GM06990 (cell line): Measurements from ENCODE around the gene TNS3.

Experiments used
- DNase-seq: peaks from one replicate; pipeline ENCODE4 v3.0.0-alpha.2; 2011; ENCODE audit not compliant: insufficient read length; ENCODE audit errors: extremely low read depth
- H3K27me3 ChIP-seq: replicated peaks from 2 replicates; pipeline ENCODE4 v1.6.0; 2011; ENCODE audit warnings: low read length; ENCODE audit not compliant: control insufficient read depth, insufficient read depth
- H3K36me3 ChIP-seq: 2 replicates; pipeline ENCODE4 v1.5.1; 2011; ENCODE audit warnings: low read length; ENCODE audit not compliant: control insufficient read depth, insufficient read depth
- H3K4me3 ChIP-seq: replicated peaks from 2 replicates; pipeline ENCODE4 v1.5.1; 2011; ENCODE audit warnings: low read depth, mild to moderate bottlenecking, control low read depth, low read length
- TF ChIP-seq, protein P1 (sequence below): IDR thresholded peaks from 2 replicates; pipeline ENCODE4 v1.5.1; 2011; ENCODE audit warnings: low read length, control low read depth, mild to moderate bottlenecking, inconsistent platforms; ENCODE audit not compliant: insufficient read depth, poor library complexity, severe bottlenecking

The TNS3 gene

DNA sequence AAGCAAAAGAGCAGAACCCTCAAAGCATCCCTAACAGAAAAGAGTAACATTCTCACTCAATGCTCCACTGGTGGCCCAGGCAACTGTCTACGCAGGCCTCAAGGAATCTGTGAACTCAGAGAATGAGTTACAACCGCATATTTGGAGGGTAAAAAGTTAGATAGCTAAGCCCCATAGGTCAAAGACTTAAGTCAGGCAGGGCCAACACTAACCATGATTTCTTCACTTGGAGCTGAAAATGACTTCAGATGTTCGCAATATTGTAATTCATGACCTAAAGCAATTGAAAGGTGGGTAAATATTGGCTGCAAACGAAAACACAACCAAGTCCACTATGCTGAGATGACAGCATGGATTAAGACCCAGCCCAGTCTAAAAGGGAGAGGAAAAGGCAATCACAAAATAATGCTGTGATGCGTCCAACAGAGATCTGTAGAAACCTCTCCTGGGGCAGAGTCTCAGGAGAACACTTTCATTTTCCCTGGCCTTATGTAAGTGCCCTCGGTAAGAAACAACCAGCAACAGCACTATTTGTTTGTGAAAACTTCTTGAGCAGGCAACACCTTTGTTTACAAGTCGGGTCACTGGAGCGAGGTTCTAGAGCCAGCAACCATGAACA is 176.5 kb downstream of the TNS3 start:
- no peaks in the 10 kb centered on the region for H3K36me3 ChIP-seq
- DNase-seq = no peak
- no peaks in the 10 kb centered on the region; the same call in 1 of the 2 replicates for H3K27me3 ChIP-seq

DNA sequence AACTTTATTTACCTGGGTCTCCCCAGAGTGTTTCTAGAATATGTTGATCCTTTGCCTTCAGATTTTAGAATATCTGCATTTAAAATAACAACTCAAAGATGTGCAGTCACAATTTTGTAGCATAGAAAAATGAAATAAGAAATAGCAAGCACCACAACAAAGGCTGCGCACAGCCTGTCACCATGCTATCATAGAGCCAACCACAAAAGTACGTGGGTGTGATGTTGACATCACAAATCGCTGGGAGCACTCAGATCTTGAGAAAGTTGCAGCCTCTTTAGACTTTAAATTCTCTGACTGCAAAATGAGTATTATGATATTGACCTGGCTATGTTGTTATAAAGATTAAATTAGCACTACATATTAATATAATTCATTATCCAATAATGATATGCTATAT is 177.9 kb downstream of the TNS3 start:
- Histone ChIP-seq H3K27me3 (no peaks in the 10 kb centered on the region; the same call in 1 of the 2 replicates), H3K4me3 (no peak overlapping the region), H3K36me3 (no peaks in the 10 kb centered on the region)
- no peak for DNase-seq
- TF ChIP-seq, protein P1, sequence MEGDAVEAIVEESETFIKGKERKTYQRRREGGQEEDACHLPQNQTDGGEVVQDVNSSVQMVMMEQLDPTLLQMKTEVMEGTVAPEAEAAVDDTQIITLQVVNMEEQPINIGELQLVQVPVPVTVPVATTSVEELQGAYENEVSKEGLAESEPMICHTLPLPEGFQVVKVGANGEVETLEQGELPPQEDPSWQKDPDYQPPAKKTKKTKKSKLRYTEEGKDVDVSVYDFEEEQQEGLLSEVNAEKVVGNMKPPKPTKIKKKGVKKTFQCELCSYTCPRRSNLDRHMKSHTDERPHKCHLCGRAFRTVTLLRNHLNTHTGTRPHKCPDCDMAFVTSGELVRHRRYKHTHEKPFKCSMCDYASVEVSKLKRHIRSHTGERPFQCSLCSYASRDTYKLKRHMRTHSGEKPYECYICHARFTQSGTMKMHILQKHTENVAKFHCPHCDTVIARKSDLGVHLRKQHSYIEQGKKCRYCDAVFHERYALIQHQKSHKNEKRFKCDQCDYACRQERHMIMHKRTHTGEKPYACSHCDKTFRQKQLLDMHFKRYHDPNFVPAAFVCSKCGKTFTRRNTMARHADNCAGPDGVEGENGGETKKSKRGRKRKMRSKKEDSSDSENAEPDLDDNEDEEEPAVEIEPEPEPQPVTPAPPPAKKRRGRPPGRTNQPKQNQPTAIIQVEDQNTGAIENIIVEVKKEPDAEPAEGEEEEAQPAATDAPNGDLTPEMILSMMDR = no peak

More for the DNA sequence above, 176.5 kb downstream of the TNS3 start:
- no peak overlapping the region for H3K4me3 ChIP-seq
- TF ChIP-seq, protein P1 = no peak

DNA sequence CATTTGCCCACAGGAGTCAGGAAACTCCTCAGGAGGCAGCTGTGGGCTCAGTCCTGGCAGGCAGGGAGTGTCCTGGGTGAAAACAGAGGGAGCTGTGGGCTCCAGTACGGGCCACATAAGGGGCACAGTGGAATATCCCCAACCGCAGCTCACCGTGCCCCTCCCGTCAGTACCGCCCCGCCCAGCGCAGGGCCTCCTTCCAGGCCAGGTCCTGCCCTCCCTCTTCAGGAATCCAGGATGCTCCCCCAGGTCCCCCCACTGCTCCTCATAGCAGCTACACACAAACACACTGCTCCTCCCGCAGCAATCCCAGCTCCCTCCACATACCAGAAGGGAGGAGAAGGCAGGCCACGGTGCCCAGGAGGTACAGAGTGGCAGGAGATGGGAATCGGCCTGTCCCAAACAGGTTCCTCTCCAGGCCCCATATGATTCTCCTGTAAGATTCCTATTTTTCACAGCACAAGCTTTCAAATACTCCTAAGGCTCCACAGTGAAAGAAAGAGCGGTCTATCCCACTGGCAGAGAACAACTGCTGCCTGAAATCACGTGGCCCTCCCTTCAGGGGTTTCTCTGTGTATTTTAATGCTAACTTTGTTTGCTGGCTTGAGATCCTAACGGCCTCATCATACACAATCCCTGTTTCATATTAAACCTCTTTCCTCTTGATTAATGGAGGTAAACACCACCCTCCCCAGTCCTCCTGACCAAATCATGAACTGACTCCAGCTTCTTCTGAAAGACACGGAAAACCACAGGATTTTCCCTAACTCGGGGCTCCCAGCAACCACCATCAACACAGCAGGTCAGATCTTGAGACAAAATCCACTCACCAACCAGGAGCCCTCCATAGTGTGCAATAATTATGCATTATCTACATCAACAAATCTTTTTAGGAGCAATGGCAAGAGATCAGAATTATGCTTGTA is 178.7 kb downstream of the TNS3 start:
- TF ChIP-seq, protein P1 = no peak
- Histone ChIP-seq H3K4me3 (no peak overlapping the region), H3K36me3 (no peaks in the 10 kb centered on the region), H3K27me3 (no peaks in the 10 kb centered on the region; the same call in 1 of the 2 replicates)
- DNase-seq = no peak

DNA sequence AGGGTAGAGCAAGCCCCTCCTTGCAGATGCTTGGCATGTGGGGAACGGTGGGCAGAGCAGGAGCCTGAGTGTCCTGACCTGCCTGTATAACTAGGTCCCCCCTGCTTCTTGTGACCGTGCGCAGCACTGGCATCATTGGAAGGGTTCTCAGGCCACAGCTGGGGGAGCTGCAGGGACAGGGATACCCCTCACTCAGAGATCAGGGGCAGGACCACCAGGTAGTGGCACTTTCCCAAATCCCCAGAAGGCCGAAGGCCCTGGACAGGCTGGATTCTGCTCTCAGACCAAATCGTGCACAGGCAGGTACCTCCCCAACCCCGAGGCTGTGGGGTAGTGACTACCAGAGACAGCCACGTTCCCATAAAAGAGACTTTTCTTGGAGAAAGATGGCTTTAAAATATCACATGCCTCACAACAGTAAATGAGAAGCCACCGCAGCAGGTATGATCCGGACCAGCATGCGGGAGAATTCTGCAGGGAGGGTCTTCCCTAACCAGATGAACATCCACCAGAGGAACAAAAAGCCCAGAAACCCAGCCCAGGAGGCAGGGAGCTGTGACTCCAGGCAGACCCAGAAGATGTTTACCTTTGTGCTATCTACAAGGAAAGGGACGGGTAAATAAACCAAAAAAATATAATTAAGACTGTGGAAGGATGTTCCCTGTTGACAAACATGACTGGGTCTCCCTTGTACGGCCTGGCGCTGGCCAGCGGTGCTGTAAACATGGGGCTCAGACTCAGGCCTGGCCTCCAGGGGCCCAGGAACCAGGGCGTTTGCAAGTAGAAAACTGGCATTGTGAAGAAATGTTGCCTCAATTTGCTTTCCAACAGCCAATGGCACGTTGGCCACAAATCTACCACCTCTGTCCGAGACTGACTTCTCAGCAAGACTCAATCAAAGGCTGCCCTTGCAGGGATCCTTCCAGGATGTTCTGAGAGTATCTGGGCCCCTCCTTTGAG is 180.0 kb downstream of the TNS3 start:
- no peak overlapping the region for H3K4me3 ChIP-seq
- no peaks in the 10 kb centered on the region for H3K36me3 ChIP-seq
- no peak for DNase-seq
- H3K27me3 ChIP-seq = no peaks in the 10 kb centered on the region; the same call in 1 of the 2 replicates
- TF ChIP-seq, protein P1 = no peak

DNA sequence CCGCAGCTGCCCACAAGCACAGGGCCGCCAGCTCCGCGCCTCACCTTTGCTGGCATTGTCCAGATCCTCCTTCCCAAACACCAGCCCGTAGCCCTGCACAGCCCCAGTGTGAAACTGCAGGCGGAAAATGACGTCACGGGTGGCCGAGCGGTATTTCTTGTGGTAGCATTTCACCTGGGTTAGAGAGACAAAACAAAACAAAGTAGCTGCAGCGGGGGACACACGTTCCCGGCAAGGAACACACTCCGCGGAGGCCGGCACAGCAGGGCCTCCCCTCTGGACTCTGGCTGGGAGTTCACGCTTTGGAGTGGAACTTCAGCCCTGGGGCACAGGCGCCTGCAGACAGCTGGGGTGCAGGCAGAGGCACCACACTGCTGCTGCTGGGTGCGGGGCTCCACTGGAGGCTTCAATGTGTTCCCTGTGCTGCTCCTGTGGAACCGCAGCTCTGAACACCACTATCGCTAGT is 181.1 kb downstream of the TNS3 start:
- no peaks in the 10 kb centered on the region; the same call in 1 of the 2 replicates for H3K27me3 ChIP-seq
- no peak overlapping the region for H3K4me3 ChIP-seq
- H3K36me3 ChIP-seq = no peaks in the 10 kb centered on the region
- TF ChIP-seq, protein P1 = no peak
- no peak for DNase-seq
